Ovary (tissue), 9 donors: ENCODE data around the gene ITPK1. TPM values are rescaled to one million over a fixed set of nuclear protein-coding genes. Genes with fewer than 3 reads are reported as not detected.

Source experiments
- DNase-seq, 5 donors: peaks; one replicate each; pipeline ENCODE4 v3.0.0-alpha.2; 2019 to 2020
- H3K27ac ChIP-seq, 2 donors: fragments of 200-600 bp; one replicate each; pipeline versions ENCODE4 v1.5.1 to v1.8.0; 2019 to 2022
- H3K27me3 ChIP-seq: fragments of 200-600 bp; one replicate; pipeline ENCODE4 v1.8.0; 2022
- H3K36me3 ChIP-seq: fragments of 200-600 bp; sonication (generic); one replicate; pipeline ENCODE4 v1.5.1; 2019
- H3K4me1 ChIP-seq: one replicate; pipeline ENCODE4 v1.8.1; 2013; ENCODE audit warnings: mild to moderate bottlenecking, moderate library complexity; ENCODE audit not compliant: insufficient read depth
- H3K4me3 ChIP-seq: fragments of 200-600 bp; sonication (generic); one replicate; pipeline ENCODE4 v1.5.1; 2017
- H3K9me3 ChIP-seq, 2 donors: fragments of 200-600 bp in 1 of 2; sonication (generic) in 1 of 2; one replicate each; pipeline versions ENCODE4 v1.5.1 to v1.8.1; 2013 to 2019; ENCODE audit warnings: mild to moderate bottlenecking in 1 of 2, moderate library complexity in 1 of 2
- EP300 ChIP-seq: sonication (generic); formaldehyde crosslinking; IDR thresholded peaks from one replicate; pipeline ENCODE4 v1.6.1; 2017; ENCODE audit warnings: antibody characterized with exemption
- POLR2A ChIP-seq: fragments of 450-650 bp; IDR thresholded peaks from one replicate; pipeline ENCODE4 v1.6.1; 2017; ENCODE audit warnings: antibody characterized with exemption, mild to moderate bottlenecking, moderate library complexity
- WGBS, 3 donors: extraction: QIAGEN DNeasy Blood & Tissue Kit in 1 of 3; methylation state at CpG; one replicate each; pipeline versions ENCODE4 v1.1.5 to v1.1.7; 2013 to 2017; 5-methylcytosine and 5-hydroxymethylcytosine counted together
- intact Hi-C, 4 donors: fragments of 100-400 bp; cut with DNase I; formaldehyde crosslinking; loops; one replicate each; pipeline versions ENCODE4 v1.11.0 to v1.15.1; 2022 to 2023
- polyA plus RNA-seq, 2 donors: library from polyadenylated mRNA; stranded (reverse); fragments of 200-250 nt in 1 of 2; fragments of 350-450 nt in 1 of 2; fragmentation: Illumina TruSeq in 1 of 2; extraction: RNeasy Lipid Tissue Mini Kit (QIAGEN cat#74804) in 1 of 2; gene quantifications; one replicate each; pipeline ENCODE4 v1.2.3, GENCODE V29; 2013 to 2014
- total RNA-seq, 7 donors: library from RNA; depleted of rRNA in 2 of 7; stranded (reverse); fragments of >200 nt in 2 of 7; fragmentation: NEBNext Ultra II Directional in 3 of 7; extraction: Animal tissue kit (Norgen Biotek cat#: 25700) in 3 of 7; gene quantifications; one replicate each; pipeline versions ENCODE4 v1.1.0 to v1.2.4, GENCODE V29; 2016 to 2023
- TF ChIP-seq, protein P1 (sequence below), 3 donors: fragments of 450-650 bp in 2 of 3; fragments of 200-600 bp in 1 of 3; IDR thresholded peaks; one replicate each; pipeline versions ENCODE4 v1.5.1 to v1.8.0; 2016 to 2022; ENCODE audit warnings: antibody characterized with exemption in 3 of 3, mild to moderate bottlenecking in 1 of 3
- donor health status: DM: no; HTN: no; CAD: no; lungs with moderate emphysema.
- donor health status: DM: no; HTN: no; CAD: no.
- donor health status: Bipolar disorder and iron deficiency.
- donor health status: DM: yes; HTN: yes; CAD: no.
- donor health status: DM: no; HTN: no; CAD: no.
- donor health status: DM: yes; HTN: yes; CAD: no.

The ITPK1 gene
- total and polyA plus RNA-seq, 9 donors = 23.6 to 57.8 (median 49.3) TPM

- peaks cover 29% of the 10 kb centered on the region for H3K4me1 ChIP-seq
- no peaks in the 10 kb centered on the region for H3K9me3 ChIP-seq
- no peak overlapping the region for H3K4me3 ChIP-seq
- no peak overlapping the region for H3K27ac ChIP-seq
- no peak for TF ChIP-seq EP300
- TF ChIP-seq, protein P1, sequence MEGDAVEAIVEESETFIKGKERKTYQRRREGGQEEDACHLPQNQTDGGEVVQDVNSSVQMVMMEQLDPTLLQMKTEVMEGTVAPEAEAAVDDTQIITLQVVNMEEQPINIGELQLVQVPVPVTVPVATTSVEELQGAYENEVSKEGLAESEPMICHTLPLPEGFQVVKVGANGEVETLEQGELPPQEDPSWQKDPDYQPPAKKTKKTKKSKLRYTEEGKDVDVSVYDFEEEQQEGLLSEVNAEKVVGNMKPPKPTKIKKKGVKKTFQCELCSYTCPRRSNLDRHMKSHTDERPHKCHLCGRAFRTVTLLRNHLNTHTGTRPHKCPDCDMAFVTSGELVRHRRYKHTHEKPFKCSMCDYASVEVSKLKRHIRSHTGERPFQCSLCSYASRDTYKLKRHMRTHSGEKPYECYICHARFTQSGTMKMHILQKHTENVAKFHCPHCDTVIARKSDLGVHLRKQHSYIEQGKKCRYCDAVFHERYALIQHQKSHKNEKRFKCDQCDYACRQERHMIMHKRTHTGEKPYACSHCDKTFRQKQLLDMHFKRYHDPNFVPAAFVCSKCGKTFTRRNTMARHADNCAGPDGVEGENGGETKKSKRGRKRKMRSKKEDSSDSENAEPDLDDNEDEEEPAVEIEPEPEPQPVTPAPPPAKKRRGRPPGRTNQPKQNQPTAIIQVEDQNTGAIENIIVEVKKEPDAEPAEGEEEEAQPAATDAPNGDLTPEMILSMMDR (IDR thresholded peaks at IDR 0.05) = no peak
- TF ChIP-seq POLR2A = no peak
- intact Hi-C loops = no loop called here
- no peaks in the 10 kb centered on the region for H3K27me3 ChIP-seq
- WGBS, 3 donors = 86 to 93% (median 93%) methylated on average over 18 of the region's 18 CpGs
- DNase-seq = no peak
- no peaks in the 10 kb centered on the region for H3K36me3 ChIP-seq
Observed at GRCh38 chr14:93003945-93004698, 111.6 kb downstream of the ITPK1 start.

DNA sequence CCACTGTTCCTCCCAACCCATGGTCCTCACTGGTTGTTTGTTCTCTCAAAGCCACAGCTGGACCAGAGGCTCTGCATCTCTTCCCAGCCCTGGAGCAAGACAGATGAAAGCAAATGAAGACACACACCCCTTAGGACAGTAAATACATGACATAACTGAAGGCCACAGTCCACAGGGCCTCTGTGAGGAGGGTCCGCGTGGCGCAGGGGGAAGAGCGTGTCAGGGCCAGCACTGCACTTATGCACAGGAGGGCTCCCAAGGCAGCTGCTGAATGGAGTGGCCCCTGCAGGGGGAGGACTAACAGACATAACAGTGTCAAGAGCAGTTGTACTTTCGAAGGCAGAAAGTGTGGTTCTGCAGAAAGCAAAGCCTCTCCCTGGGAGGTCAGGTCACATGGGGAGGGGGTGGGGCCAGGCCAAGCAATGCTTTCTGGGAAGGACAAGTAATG is 112.8 kb downstream of the ITPK1 start:
- 82 to 86% (median 85%) methylated on average over 5 of the region's 5 CpGs for WGBS, 3 donors
- no peak for DNase-seq
- Histone ChIP-seq H3K36me3 (no peaks in the 10 kb centered on the region), H3K27ac (no peak overlapping the region), H3K27me3 (no peaks in the 10 kb centered on the region), H3K9me3 (no peaks in the 10 kb centered on the region), H3K4me3 (no peak overlapping the region), H3K4me1 (peaks cover 24% of the 10 kb centered on the region)
- intact Hi-C loops = no loop called here
- TF ChIP-seq, protein P1 (IDR thresholded peaks at IDR 0.05) = no peak
- no peak for TF ChIP-seq EP300
- no peak for TF ChIP-seq POLR2A

- Histone ChIP-seq H3K36me3 (no peaks in the 10 kb centered on the region), H3K4me1 (peaks cover 17% of the 10 kb centered on the region), H3K27ac (no peak overlapping the region), H3K9me3 (no peaks in the 10 kb centered on the region), H3K4me3 (no peak overlapping the region), H3K27me3 (no peaks in the 10 kb centered on the region)
- intact Hi-C loops = no loop called here
- no peak for DNase-seq
- 93 to 99% (median 96%) methylated on average over 6 of the region's 6 CpGs for WGBS, 3 donors
- TF ChIP-seq, protein P1 (IDR thresholded peaks at IDR 0.05) = no peak
- TF ChIP-seq EP300 = no peak
- TF ChIP-seq POLR2A = no peak
Observed at GRCh38 chr14:93002049-93002448, 113.7 kb downstream of the ITPK1 start.

GRCh38 chr14:92998946-92999345 is 116.8 kb downstream of the ITPK1 start:
- peak overlapping the region in 1 of 2 donors; percentile 87 for H3K27ac ChIP-seq
- peaks cover 11% of the 10 kb centered on the region for H3K4me1 ChIP-seq
- H3K27me3 ChIP-seq = no peaks in the 10 kb centered on the region
- 40 to 45% (median 41%) methylated on average over 10 of the region's 10 CpGs for WGBS, 3 donors
- no peaks in the 10 kb centered on the region for H3K9me3 ChIP-seq
- H3K4me3 ChIP-seq = no peak overlapping the region
- intact Hi-C loops = no loop called here
- H3K36me3 ChIP-seq = no peaks in the 10 kb centered on the region
- TF ChIP-seq POLR2A (no peak), EP300 (no peak)
- TF ChIP-seq, protein P1 (IDR thresholded peaks at IDR 0.05) = no peak
- peak; percentile 62 to 87 (median 77) for DNase-seq
